IMR-90 (cell line): ENCODE results near the gene KAT6B. TPM values are rescaled to one million over a fixed set of nuclear protein-coding genes. Genes with fewer than 3 reads are reported as not detected.

Experiments
- ATAC-seq: fragments of 200-7000 bp; cut with Tn5 transposase; 2 replicates; pipeline ENCODE4 v1.9.1; 2020; ENCODE audit warnings: low read depth, mild to moderate bottlenecking, moderate library complexity
- BruUV-seq: library from RNA; stranded (reverse); fragments of 400-500 nt; replicated peaks from 2 replicates; lab custom pipeline; 2021; lab: Mats Ljungman, UMichigan
- CTCF ChIA-PET: fragments of 300-600 bp; formaldehyde crosslinking; extraction: SDS; loops from one replicate; lab custom pipeline; 2021; ENCODE audit warnings: antibody characterized with exemption; lab: Yijun Ruan, JAX
- POLR2A ChIA-PET: fragments of 300-600 bp; sonication (Branson Sonifier 250); formaldehyde crosslinking; loops from one replicate; lab custom pipeline; 2022; ENCODE audit warnings: antibody characterized with exemption; ENCODE audit not compliant: unreplicated experiment; lab: Charles Lee
- DNase-seq: peaks from one replicate; pipeline ENCODE4 v3.0.0; 2013
- H2AFZ ChIP-seq: replicated peaks from 2 replicates; pipeline ENCODE3; 2013; ENCODE audit warnings: low read length, mild to moderate bottlenecking; ENCODE audit not compliant: poor library complexity
- H2AK5ac ChIP-seq: 2 replicates; pipeline ENCODE4 v1.6.1; 2013; ENCODE audit warnings: low read depth, low read length, inconsistent platforms
- H2AK9ac ChIP-seq: replicated peaks from 2 replicates; pipeline ENCODE3; 2013; ENCODE audit warnings: mild to moderate bottlenecking, low read depth, low read length, moderate library complexity; ENCODE audit not compliant: poor library complexity
- H2BK120ac ChIP-seq: 2 replicates; pipeline ENCODE4 v1.6.1; 2013; ENCODE audit warnings: low read depth, low read length, inconsistent platforms
- H2BK15ac ChIP-seq: 3 replicates; pipeline ENCODE4 v1.6.1; 2013; ENCODE audit warnings: low read depth, low read length, inconsistent platforms
- H2BK20ac ChIP-seq: 2 replicates; pipeline ENCODE4 v1.6.1; 2013; ENCODE audit warnings: low read depth, mild to moderate bottlenecking, inconsistent platforms, low read length, moderate library complexity
- H2BK5ac ChIP-seq: 2 replicates; pipeline ENCODE4 v1.6.1; 2013; ENCODE audit warnings: mild to moderate bottlenecking, low read depth, low read length, inconsistent platforms; ENCODE audit not compliant: poor library complexity, severe bottlenecking
- H3K14ac ChIP-seq: replicated peaks from 2 replicates; pipeline ENCODE4 v1.6.1; 2013; ENCODE audit warnings: low read depth, low read length, inconsistent platforms
- H3K18ac ChIP-seq: 2 replicates; pipeline ENCODE4 v1.6.1; 2013; ENCODE audit warnings: low read depth, low read length, control low read depth
- H3K23ac ChIP-seq: 2 replicates; pipeline ENCODE4 v1.6.1; 2013; ENCODE audit warnings: low read depth, low read length, inconsistent platforms
- H3K27ac ChIP-seq: 2 replicates; pipeline ENCODE4 v1.5.1; 2013; ENCODE audit warnings: mild to moderate bottlenecking, control low read depth, low read length; ENCODE audit not compliant: insufficient read depth
- H3K27me3 ChIP-seq: 2 replicates; pipeline ENCODE4 v1.6.1; 2013; ENCODE audit warnings: low read length; ENCODE audit not compliant: control insufficient read depth, insufficient read depth
- H3K36me3 ChIP-seq: 2 replicates; pipeline ENCODE4 v1.6.1; 2013; ENCODE audit warnings: low read length, mixed read lengths; ENCODE audit not compliant: control insufficient read depth, insufficient read depth
- H3K4ac ChIP-seq: 2 replicates; pipeline ENCODE4 v1.6.1; 2013; ENCODE audit warnings: low read depth, low read length, inconsistent platforms
- H3K4me1 ChIP-seq: 2 replicates; pipeline ENCODE4 v1.6.1; 2013; ENCODE audit warnings: low read length, mixed read lengths; ENCODE audit not compliant: control insufficient read depth, insufficient read depth
- H3K4me2 ChIP-seq: 2 replicates; pipeline ENCODE4 v1.6.1; 2013; ENCODE audit warnings: low read depth, mild to moderate bottlenecking, control low read depth, low read length, moderate library complexity
- H3K4me3 ChIP-seq: 2 replicates; pipeline ENCODE4 v1.5.1; 2013; ENCODE audit warnings: low read depth, mild to moderate bottlenecking, control low read depth, low read length, moderate library complexity; ENCODE audit not compliant: insufficient read depth
- H3K56ac ChIP-seq: 2 replicates; pipeline ENCODE4 v1.6.1; 2013; ENCODE audit warnings: low read length, inconsistent platforms; ENCODE audit not compliant: insufficient read depth; ENCODE audit errors: extremely low read depth
- H3K79me1 ChIP-seq, 2 experiments: 2 replicates each; pipeline ENCODE4 v1.6.1; 2013; ENCODE audit warnings: low read length in 2 of 2, inconsistent platforms in 1 of 2, low read depth in 1 of 2
- H3K9ac ChIP-seq: 2 replicates; pipeline ENCODE4 v1.6.1; 2013; ENCODE audit warnings: low read depth, low read length, control low read depth
- H3K9me1 ChIP-seq: 2 replicates; pipeline ENCODE4 v1.6.1; 2013; ENCODE audit warnings: low read length, inconsistent platforms; ENCODE audit not compliant: insufficient read depth
- H3K9me3 ChIP-seq: 2 replicates; pipeline ENCODE4 v1.6.1; 2013; ENCODE audit warnings: low read length; ENCODE audit not compliant: control insufficient read depth, insufficient read depth
- H4K20me1 ChIP-seq: 2 replicates; pipeline ENCODE4 v1.6.1; 2013; ENCODE audit warnings: low read length, inconsistent platforms; ENCODE audit not compliant: insufficient read depth
- H4K5ac ChIP-seq: 2 replicates; pipeline ENCODE4 v1.6.1; 2013; ENCODE audit warnings: mild to moderate bottlenecking, low read depth, low read length, control low read depth
- H4K8ac ChIP-seq, 2 experiments: 2 replicates each; pipeline ENCODE4 v1.6.1; 2013; ENCODE audit warnings: low read depth in 2 of 2, low read length in 2 of 2, control low read depth in 1 of 2, inconsistent platforms in 1 of 2
- H4K91ac ChIP-seq: 2 replicates; pipeline ENCODE4 v1.6.1; 2013; ENCODE audit warnings: low read depth, low read length, inconsistent platforms; ENCODE audit not compliant: insufficient read depth
- MXI1 ChIP-seq: IDR thresholded peaks from 2 replicates; pipeline ENCODE4 v1.6.1; 2012; ENCODE audit warnings: low read depth, mild to moderate bottlenecking, low read length, moderate library complexity, borderline replicate concordance
- WGBS, 2 experiments: methylation state at CpG; one replicate each; pipeline versions ENCODE4 v1.1.5 to v1.1.7; 2013; ENCODE audit warnings: missing lambda C conversion rate in 2 of 2; ENCODE audit not compliant: insufficient read length in 1 of 2; ENCODE audit errors: extremely low coverage in 2 of 2; 5-methylcytosine and 5-hydroxymethylcytosine counted together
- dilution Hi-C: fragments of 300-500 bp; cut with HindIII; formaldehyde crosslinking; loops from one replicate; pipeline ENCODE4 v1.14.3; 2018; ENCODE audit warnings: low sequenced_read_pairs; ENCODE audit not compliant: unreplicated experiment
- in situ Hi-C: fragments of 300-500 bp; cut with MboI; formaldehyde crosslinking; loops from 3 replicates; pipeline ENCODE4 v1.14.3; 2019; ENCODE audit warnings: low sequenced_read_pairs, inconsistent platforms, mixed read lengths
- intact Hi-C: fragments of 100-400 bp; cut with micrococcal nuclease; formaldehyde crosslinking; loops from 2 replicates; pipeline ENCODE4 v1.10.0; 2022
- polyA plus RNA-seq, 3 experiments: library from polyadenylated mRNA; depleted of rRNA; stranded (reverse); fragments of >200 nt; gene quantifications; 2 replicates each; pipeline ENCODE4 v1.2.3, GENCODE V29; 2012; ENCODE audit warnings: low replicate concordance in 1 of 3
- total RNA-seq: library from RNA; depleted of rRNA; stranded (reverse); fragments of >200 nt; gene quantifications from 2 replicates; pipeline ENCODE4 v1.2.3, GENCODE V29; 2012
- TF ChIP-seq, protein P1 (sequence below): conservative IDR thresholded peaks from 2 replicates; pipeline ENCODE4 v1.5.1; 2012; ENCODE audit warnings: mild to moderate bottlenecking, low read depth, low read length, improper control_type of control experiment

The KAT6B gene
- total and polyA plus RNA-seq, 2 of the 4 experiments (the other 2 are of a cell fraction), result 8.8 to 28.1 TPM

DNA sequence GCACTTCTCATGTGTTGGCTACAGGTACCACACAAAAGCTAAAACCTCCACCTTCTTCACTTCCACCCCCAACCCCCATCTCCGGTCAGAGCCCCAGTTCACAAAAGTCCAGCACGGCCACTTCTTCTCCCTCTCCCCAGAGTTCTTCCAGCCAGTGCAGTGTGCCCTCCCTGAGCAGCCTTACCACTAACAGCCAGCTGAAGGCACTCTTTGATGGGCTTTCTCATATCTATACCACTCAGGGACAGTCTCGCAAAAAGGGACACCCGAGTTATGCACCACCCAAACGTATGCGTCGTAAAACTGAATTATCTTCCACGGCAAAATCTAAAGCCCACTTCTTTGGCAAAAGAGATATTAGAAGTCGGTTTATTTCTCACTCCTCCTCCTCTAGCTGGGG is 149.4 kb downstream of the KAT6B start:
- BruUV-seq, result TSS peak; percentile 70
- H2AK5ac ChIP-seq, result no peak overlapping the region
- TF ChIP-seq, protein P1, sequence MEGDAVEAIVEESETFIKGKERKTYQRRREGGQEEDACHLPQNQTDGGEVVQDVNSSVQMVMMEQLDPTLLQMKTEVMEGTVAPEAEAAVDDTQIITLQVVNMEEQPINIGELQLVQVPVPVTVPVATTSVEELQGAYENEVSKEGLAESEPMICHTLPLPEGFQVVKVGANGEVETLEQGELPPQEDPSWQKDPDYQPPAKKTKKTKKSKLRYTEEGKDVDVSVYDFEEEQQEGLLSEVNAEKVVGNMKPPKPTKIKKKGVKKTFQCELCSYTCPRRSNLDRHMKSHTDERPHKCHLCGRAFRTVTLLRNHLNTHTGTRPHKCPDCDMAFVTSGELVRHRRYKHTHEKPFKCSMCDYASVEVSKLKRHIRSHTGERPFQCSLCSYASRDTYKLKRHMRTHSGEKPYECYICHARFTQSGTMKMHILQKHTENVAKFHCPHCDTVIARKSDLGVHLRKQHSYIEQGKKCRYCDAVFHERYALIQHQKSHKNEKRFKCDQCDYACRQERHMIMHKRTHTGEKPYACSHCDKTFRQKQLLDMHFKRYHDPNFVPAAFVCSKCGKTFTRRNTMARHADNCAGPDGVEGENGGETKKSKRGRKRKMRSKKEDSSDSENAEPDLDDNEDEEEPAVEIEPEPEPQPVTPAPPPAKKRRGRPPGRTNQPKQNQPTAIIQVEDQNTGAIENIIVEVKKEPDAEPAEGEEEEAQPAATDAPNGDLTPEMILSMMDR, result no peak
- no peak for TF ChIP-seq MXI1
- H3K23ac ChIP-seq, result no peak overlapping the region
- no peaks in the 10 kb centered on the region for H3K4me1 ChIP-seq
- no peak overlapping the region for H3K18ac ChIP-seq
- H4K20me1 ChIP-seq, result no peaks in the 10 kb centered on the region; the same call in 1 of the 2 replicates
- no peak overlapping the region for H2BK20ac ChIP-seq
- ATAC-seq (no peak), DNase-seq (no peak)
- dilution Hi-C loops (no loop called here), in situ Hi-C loops (no loop called here), intact Hi-C loops (no loop called here)
- H3K4ac ChIP-seq, result no peak overlapping the region
- ChIA-PET CTCF (no interaction called here), POLR2A (no interaction called here)
- H3K27me3 ChIP-seq, result no peaks in the 10 kb centered on the region
- no peak overlapping the region for H3K56ac ChIP-seq
- no peak overlapping the region for H4K91ac ChIP-seq
- H2AFZ ChIP-seq, result no peak overlapping the region
- WGBS, 2 experiments, result 95% methylated on average over 2 of the region's 9 CpGs; no CpG with 5 or more reads in 1 of the 2 experiments
- H3K14ac ChIP-seq, result no peak overlapping the region
- no peak overlapping the region for H2BK120ac ChIP-seq
- H3K9me3 ChIP-seq, result no peaks in the 10 kb centered on the region
- no peak overlapping the region for H2BK15ac ChIP-seq
- H3K9me1 ChIP-seq, result peaks cover 11% of the 10 kb centered on the region
- H3K4me2 ChIP-seq, result no peak overlapping the region
- no peak overlapping the region for H3K27ac ChIP-seq
- H3K79me1 ChIP-seq, result peaks cover 19 to 30% of the 10 kb centered on the region in 2 experiments; a peak in 3 of 4 replicates
- no peak overlapping the region for H2AK9ac ChIP-seq
- no peak overlapping the region for H2BK5ac ChIP-seq
- H4K8ac ChIP-seq, result no peak overlapping the region
- no peak overlapping the region for H4K5ac ChIP-seq
- H3K4me3 ChIP-seq, result no peak overlapping the region
- peaks cover 24% of the 10 kb centered on the region for H3K36me3 ChIP-seq
- H3K9ac ChIP-seq, result no peak overlapping the region
